ENCODE results near the gene MS4A1.
"Not testable (repeated sequence)": the region's sequence is repeated elsewhere in the genome, so short reads cannot be mapped to it uniquely, and the experiment has no call there.

Gene MS4A1

DNA sequence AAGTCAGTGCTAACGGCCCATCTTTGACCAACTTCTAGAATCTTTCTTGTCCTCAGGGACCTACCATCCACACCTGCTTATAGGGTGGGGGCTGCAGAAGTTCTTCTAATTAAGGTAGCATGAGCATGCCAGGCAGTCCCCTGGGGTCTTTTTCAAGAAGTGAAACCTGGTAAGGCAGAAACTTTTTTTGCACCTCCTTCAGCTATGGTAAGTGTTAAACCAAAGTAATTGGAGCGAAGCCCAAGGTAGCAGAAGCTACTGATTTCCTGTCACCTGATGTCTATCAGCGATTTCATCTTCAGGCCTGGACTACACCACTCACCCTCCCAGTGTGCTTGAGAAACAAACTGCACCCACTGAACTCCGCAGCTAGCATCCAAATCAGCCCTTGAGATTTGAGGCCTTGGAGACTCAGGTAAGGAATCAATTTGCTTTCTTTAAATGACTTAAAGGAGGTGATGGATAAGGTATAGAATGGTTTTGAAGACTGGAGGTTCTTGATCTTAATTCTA lies at the start of gene MS4A1:
Gene MS4A1, plus strand, starts transcription at position 317 of the 512 bp plus-strand sequence. CDS start 6,528 bp downstream, outside the sequence.
- no CpG with 5 or more reads among the region's 4 CpGs for WGBS (ENCODE audit: insufficient coverage, insufficient read length)
- Histone ChIP-seq H3K36me3 (ENCODE audit: control insufficient read depth, insufficient read depth, low read length) (no peaks in the 10 kb centered on the region), H3K4me3 (ENCODE audit: low read length) (no peak within 1 kb of the TSS)

DNA sequence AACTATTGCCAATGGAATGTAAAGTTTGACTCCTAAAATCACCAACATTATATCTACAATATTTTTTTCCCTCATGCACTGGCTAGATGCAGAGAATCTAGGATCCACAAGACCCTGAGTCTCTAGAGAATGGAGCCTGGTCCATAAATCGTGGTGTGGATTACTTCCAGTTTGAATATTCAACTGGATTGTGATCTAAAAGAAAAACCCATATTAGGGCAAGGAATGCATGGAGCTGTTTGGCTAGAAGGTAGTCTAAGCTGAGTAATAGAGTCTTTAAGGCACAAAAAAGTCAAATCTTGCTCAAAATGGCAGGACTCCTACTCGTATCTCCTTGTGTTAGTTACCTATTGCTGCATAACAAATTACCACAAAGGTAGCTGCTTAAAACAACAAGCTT lies 35.6 kb upstream of the MS4A1 start:
- Histone ChIP-seq H3K27me3 (ENCODE audit: control insufficient read depth, insufficient read depth, low read length) (no peaks in the 10 kb centered on the region), H3K9me3 (ENCODE audit: control insufficient read depth, insufficient read depth, low read length) (no peaks in the 10 kb centered on the region), H3K4me3 (ENCODE audit: low read length) (no peak overlapping the region), H3K36me3 (ENCODE audit: control insufficient read depth, insufficient read depth, low read length) (no peaks in the 10 kb centered on the region), H3K4me1 (ENCODE audit: control insufficient read depth, insufficient read depth, low read length) (no peaks in the 10 kb centered on the region), H3K27ac (ENCODE audit: low read length) (no peak overlapping the region)
- DNase-seq (ENCODE audit: low read depth, low spot score): no peak
- WGBS (ENCODE audit: insufficient coverage, insufficient read length): no CpG with 5 or more reads among the region's 2 CpGs

More for the DNA sequence above, at the start of gene MS4A1:
- Histone ChIP-seq H3K27me3 (ENCODE audit: control insufficient read depth, insufficient read depth, low read length) (no peaks in the 10 kb centered on the region), H3K4me1 (ENCODE audit: control insufficient read depth, insufficient read depth, low read length) (no peaks in the 10 kb centered on the region), H3K9me3 (ENCODE audit: control insufficient read depth, insufficient read depth, low read length) (no peaks in the 10 kb centered on the region), H3K27ac (ENCODE audit: low read length) (no peak within 1 kb of the TSS)
- DNase-seq (ENCODE audit: low read depth, low spot score): no peak

DNA sequence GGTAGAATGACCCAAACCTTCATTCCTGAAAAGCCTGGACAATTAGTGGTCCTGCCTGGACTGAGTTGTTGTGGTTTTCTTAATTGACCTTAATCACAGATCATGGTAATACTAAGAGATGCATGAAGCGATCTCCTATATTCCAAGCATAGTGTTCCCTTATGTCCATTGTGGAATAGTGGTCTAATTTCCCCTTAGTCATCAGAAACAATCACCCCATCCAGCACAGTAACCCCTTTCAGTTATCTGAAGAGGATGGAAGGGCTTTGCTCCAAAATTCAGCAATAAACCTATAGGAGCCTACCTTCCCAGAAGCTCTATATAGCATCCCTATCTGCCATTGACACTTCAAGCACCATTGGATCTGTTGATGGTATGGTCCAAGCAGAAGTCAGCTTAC lies 33.0 kb upstream of the MS4A1 start:
- Histone ChIP-seq H3K9me3 (ENCODE audit: control insufficient read depth, insufficient read depth, low read length) (no peaks in the 10 kb centered on the region), H3K4me3 (ENCODE audit: low read length) (no peak overlapping the region), H3K27me3 (ENCODE audit: control insufficient read depth, insufficient read depth, low read length) (no peaks in the 10 kb centered on the region), H3K36me3 (ENCODE audit: control insufficient read depth, insufficient read depth, low read length) (no peaks in the 10 kb centered on the region), H3K27ac (ENCODE audit: low read length) (no peak overlapping the region), H3K4me1 (ENCODE audit: control insufficient read depth, insufficient read depth, low read length) (no peaks in the 10 kb centered on the region)
- WGBS (ENCODE audit: insufficient coverage, insufficient read length): no CpG with 5 or more reads among the region's 1 CpG
- DNase-seq (ENCODE audit: low read depth, low spot score): no peak

DNA sequence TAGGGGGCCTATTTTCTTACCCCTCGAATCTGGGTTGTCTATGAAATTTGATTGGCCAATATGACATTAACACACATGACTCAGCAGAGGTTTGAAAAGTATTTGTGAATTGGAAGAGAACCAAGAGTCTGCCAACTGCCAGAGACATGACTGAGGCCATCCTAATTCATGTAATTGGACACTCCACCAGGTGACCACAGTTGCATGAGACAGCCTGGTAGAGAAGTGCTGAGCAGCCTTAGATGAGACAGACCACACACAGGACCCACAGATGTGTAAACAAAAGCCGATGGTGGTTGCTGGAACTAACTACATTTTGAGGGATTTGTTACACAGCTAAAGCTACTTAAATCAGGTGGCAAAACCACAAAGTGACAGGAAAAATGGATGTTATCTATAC lies 27.1 kb upstream of the MS4A1 start:
- H3K9me3 ChIP-seq (ENCODE audit: control insufficient read depth, insufficient read depth, low read length): no peaks in the 10 kb centered on the region
- no peak overlapping the region for H3K27ac ChIP-seq (ENCODE audit: low read length)
- H3K36me3 ChIP-seq (ENCODE audit: control insufficient read depth, insufficient read depth, low read length): no peaks in the 10 kb centered on the region
- H3K4me1 ChIP-seq (ENCODE audit: control insufficient read depth, insufficient read depth, low read length): no peaks in the 10 kb centered on the region
- no peak for DNase-seq (ENCODE audit: low read depth, low spot score)
- WGBS (ENCODE audit: insufficient coverage, insufficient read length): no CpG with 5 or more reads among the region's 2 CpGs
- H3K27me3 ChIP-seq (ENCODE audit: control insufficient read depth, insufficient read depth, low read length): no peaks in the 10 kb centered on the region
- H3K4me3 ChIP-seq (ENCODE audit: low read length): no peak overlapping the region

DNA sequence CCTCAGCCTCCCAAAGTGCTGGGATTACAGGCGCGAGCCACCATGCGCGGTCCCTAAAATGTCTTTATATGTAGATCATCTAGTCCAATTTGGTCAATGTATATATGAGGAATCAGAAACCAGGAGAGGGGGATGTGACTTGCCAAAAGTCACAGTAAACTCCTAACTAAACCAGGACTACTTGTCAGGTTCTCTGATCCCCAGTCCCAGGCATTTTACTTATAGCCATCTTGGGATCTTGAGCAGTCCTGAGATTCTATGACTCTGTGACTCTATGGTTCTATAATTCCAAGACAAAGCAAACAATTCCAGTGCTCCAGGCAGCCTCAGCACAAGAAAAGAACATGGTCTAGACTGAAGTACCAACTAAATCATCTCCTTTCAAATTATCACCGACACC lies 26.4 kb upstream of the MS4A1 start, which contains the start of gene MS4A5:
Gene MS4A5, plus strand, starts transcription at position 301 of the 400 bp plus-strand sequence. CDS start 103 bp downstream, outside the sequence.
- H3K36me3 ChIP-seq (ENCODE audit: control insufficient read depth, insufficient read depth, low read length): no peaks in the 10 kb centered on the region
- no peak within 1 kb of the TSS for H3K27ac ChIP-seq (ENCODE audit: low read length)
- no peaks in the 10 kb centered on the region for H3K9me3 ChIP-seq (ENCODE audit: control insufficient read depth, insufficient read depth, low read length)
- DNase-seq (ENCODE audit: low read depth, low spot score): no peak
- no peak within 1 kb of the TSS for H3K4me3 ChIP-seq (ENCODE audit: low read length)
- H3K27me3 ChIP-seq (ENCODE audit: control insufficient read depth, insufficient read depth, low read length): no peaks in the 10 kb centered on the region
- H3K4me1 ChIP-seq (ENCODE audit: control insufficient read depth, insufficient read depth, low read length): no peaks in the 10 kb centered on the region
- WGBS (ENCODE audit: insufficient coverage, insufficient read length): no CpG with 5 or more reads among the region's 5 CpGs

DNA sequence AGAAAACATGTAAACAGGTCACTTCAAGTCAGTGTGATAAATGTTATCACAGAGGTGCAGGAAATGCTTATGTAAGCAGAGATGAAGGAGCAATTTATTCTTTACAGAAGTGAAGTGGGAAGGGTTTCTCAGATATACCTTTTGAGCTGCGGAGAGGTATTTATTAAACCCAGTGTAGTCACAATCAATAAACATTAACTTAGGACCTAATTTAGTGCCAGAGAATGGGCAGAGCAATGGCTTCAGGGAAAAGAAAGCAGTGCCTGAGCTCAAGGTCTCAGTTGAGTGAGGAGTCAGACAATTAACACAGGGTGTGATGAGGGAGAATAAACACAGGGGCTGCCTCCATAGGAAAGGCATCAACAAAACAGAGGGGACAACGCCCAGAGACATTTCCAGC lies 24.4 kb upstream of the MS4A1 start:
- no CpG with 5 or more reads among the region's 2 CpGs for WGBS (ENCODE audit: insufficient coverage, insufficient read length)
- no peaks in the 10 kb centered on the region for H3K27me3 ChIP-seq (ENCODE audit: control insufficient read depth, insufficient read depth, low read length)

DNA sequence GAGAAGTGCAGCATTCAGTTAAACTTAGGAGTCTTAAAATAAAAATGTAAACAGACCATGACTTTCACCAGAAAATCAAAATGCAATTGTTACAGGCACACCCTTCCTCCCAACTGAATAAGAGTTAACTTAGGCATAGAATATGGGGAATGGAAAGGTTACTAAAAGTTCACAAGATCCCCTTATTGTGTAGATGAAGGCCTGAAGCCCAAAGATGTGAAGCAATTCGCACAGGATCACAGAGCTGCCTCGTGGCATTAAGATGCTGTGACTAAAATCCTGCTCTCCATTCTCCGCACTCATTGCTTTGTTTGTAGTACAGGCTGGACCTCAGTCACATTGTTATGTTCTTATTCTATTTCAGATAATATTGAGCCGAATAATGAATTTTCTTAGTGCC lies 22.2 kb upstream of the MS4A1 start:
- Histone ChIP-seq H3K27me3 (ENCODE audit: control insufficient read depth, insufficient read depth, low read length) (no peaks in the 10 kb centered on the region), H3K4me3 (ENCODE audit: low read length) (no peak overlapping the region), H3K36me3 (ENCODE audit: control insufficient read depth, insufficient read depth, low read length) (no peaks in the 10 kb centered on the region), H3K4me1 (ENCODE audit: control insufficient read depth, insufficient read depth, low read length) (no peaks in the 10 kb centered on the region), H3K27ac (ENCODE audit: low read length) (no peak overlapping the region), H3K9me3 (ENCODE audit: control insufficient read depth, insufficient read depth, low read length) (no peaks in the 10 kb centered on the region)
- no peak for DNase-seq (ENCODE audit: low read depth, low spot score)
- no CpG with 5 or more reads among the region's 4 CpGs for WGBS (ENCODE audit: insufficient coverage, insufficient read length)

More for the DNA sequence above, 24.4 kb upstream of the MS4A1 start:
- H3K4me1 ChIP-seq (ENCODE audit: control insufficient read depth, insufficient read depth, low read length): no peaks in the 10 kb centered on the region
- no peak overlapping the region for H3K4me3 ChIP-seq (ENCODE audit: low read length)
- DNase-seq (ENCODE audit: low read depth, low spot score): no peak
- no peaks in the 10 kb centered on the region for H3K36me3 ChIP-seq (ENCODE audit: control insufficient read depth, insufficient read depth, low read length)
- H3K27ac ChIP-seq (ENCODE audit: low read length): no peak overlapping the region
- no peaks in the 10 kb centered on the region for H3K9me3 ChIP-seq (ENCODE audit: control insufficient read depth, insufficient read depth, low read length)

DNA sequence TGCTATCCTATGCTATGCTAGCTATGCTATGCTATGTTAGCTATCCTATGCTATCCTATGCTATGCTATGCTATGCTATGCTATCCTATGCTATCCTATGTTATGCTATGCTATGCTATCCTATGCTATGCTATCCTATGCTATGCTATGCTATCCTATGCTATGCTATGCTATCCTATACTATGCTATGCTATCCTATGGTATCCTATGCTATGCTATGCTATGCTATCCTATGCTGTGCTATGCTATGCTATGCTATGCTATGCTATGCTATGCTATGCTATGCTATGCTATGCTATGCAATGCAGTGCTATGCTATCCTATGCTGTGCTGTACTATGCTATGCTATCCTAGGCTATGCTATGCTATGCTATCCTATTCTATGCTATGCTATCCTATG lies 8.6 kb upstream of the MS4A1 start:
- Histone ChIP-seq H3K9me3 (ENCODE audit: control insufficient read depth, insufficient read depth, low read length) (no peaks in the 10 kb centered on the region), H3K4me3 (ENCODE audit: low read length) (no peak overlapping the region), H3K27me3 (ENCODE audit: control insufficient read depth, insufficient read depth, low read length) (no peaks in the 10 kb centered on the region), H3K27ac (ENCODE audit: low read length) (no peak overlapping the region), H3K36me3 (ENCODE audit: control insufficient read depth, insufficient read depth, low read length) (no peaks in the 10 kb centered on the region), H3K4me1 (ENCODE audit: control insufficient read depth, insufficient read depth, low read length) (no peaks in the 10 kb centered on the region)
- DNase-seq (ENCODE audit: low read depth, low spot score): no peak

DNA sequence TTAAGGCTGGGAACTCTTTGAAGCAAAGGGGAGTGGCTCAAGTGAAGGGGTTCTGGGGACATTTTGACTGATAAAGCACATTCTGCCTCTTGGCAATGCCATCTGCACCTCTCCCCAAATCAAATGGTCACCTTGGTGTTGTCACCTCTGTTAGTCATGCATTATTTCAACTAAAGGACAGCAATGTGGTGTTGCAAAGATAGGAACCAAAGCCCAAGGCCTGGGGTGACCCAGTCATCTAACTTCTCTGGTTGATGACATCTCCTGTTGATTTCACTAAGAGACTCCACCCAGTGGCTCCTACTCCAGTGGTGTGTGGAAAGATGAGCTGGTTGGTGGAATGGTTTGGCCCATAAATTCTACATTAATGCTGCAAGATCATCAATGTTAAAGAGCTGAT lies 7.8 kb upstream of the MS4A1 start:
- Histone ChIP-seq H3K27ac (ENCODE audit: low read length) (no peak overlapping the region), H3K36me3 (ENCODE audit: control insufficient read depth, insufficient read depth, low read length) (no peaks in the 10 kb centered on the region), H3K27me3 (ENCODE audit: control insufficient read depth, insufficient read depth, low read length) (no peaks in the 10 kb centered on the region), H3K4me1 (ENCODE audit: control insufficient read depth, insufficient read depth, low read length) (no peaks in the 10 kb centered on the region), H3K4me3 (ENCODE audit: low read length) (no peak overlapping the region), H3K9me3 (ENCODE audit: control insufficient read depth, insufficient read depth, low read length) (no peaks in the 10 kb centered on the region)
- DNase-seq (ENCODE audit: low read depth, low spot score): no peak

DNA sequence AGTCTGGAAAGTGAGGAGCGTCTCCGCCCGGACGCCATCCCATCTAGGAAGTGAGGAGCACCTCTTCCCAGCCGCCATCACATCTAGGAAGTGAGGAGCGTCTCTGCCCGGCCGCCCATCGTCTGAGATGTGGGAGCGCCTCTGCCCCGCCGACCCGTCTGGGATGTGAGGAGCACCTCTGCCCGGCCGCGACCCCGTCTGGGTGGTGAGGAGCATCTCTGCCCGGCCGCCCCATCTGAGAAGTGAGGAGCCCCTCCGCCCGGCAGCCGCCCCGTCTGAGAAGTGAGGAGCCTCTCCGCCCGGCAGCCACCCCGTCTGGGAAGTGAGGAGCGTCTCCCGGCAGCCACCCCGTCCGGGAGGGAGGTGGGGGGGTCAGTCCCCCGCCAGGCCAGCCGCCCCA lies 4.5 kb upstream of the MS4A1 start:
- WGBS (ENCODE audit: insufficient coverage, insufficient read length): no CpG with 5 or more reads among the region's 32 CpGs

DNA sequence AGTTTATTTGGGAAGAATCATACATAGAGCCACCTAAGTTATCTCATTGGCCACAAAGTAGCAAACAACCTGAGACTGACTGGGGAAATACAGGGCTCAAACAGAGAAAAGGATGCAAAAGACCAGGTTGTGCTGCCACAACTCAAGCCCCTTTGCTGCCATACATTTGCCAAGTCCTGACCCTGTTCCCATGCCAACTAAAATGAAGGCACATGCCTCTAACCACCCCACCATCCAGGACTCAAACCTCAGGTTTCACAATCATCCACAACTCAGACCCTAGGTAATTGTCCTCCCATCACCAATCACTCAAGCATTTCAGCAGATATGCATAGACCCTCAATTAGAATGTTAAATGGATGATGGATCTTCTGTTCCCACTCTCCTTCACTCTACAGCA lies 1.4 kb upstream of the MS4A1 start:
- Histone ChIP-seq H3K9me3 (ENCODE audit: control insufficient read depth, insufficient read depth, low read length) (no peaks in the 10 kb centered on the region), H3K4me1 (ENCODE audit: control insufficient read depth, insufficient read depth, low read length) (no peaks in the 10 kb centered on the region), H3K36me3 (ENCODE audit: control insufficient read depth, insufficient read depth, low read length) (no peaks in the 10 kb centered on the region), H3K27ac (ENCODE audit: low read length) (no peak overlapping the region), H3K27me3 (ENCODE audit: control insufficient read depth, insufficient read depth, low read length) (no peaks in the 10 kb centered on the region), H3K4me3 (ENCODE audit: low read length) (no peak overlapping the region)
- no peak for DNase-seq (ENCODE audit: low read depth, low spot score)

More for the DNA sequence above, 4.5 kb upstream of the MS4A1 start:
- not testable (repeated sequence) for H3K4me3 ChIP-seq (ENCODE audit: low read length); H3K36me3 ChIP-seq (ENCODE audit: control insufficient read depth, insufficient read depth, low read length); H3K9me3 ChIP-seq (ENCODE audit: control insufficient read depth, insufficient read depth, low read length); H3K27me3 ChIP-seq (ENCODE audit: control insufficient read depth, insufficient read depth, low read length); H3K27ac ChIP-seq (ENCODE audit: low read length); DNase-seq (ENCODE audit: low read depth, low spot score); H3K4me1 ChIP-seq (ENCODE audit: control insufficient read depth, insufficient read depth, low read length)
